BLaER1 treated with 17β-estradiol and CSF1 and Interleukin-3, amounts not matched to agents 10 nM and 100 nM (cell line): ENCODE results near the gene HDAC3.

Source experiments
- H3K27ac ChIP-seq, 11 experiments: shearing (Covaris generic); formaldehyde crosslinking; 2 replicates each; pipeline ENCODE4 v1.8.1; 2022
- H3K27me3 ChIP-seq, 11 experiments: shearing (Covaris generic); formaldehyde crosslinking; 2 replicates each; pipeline ENCODE4 v1.8.1; 2022
- H3K36me3 ChIP-seq, 11 experiments: shearing (Covaris generic); formaldehyde crosslinking; 2 replicates each; pipeline ENCODE4 v1.8.1; 2022
- H3K4me1 ChIP-seq, 10 experiments: shearing (Covaris generic); formaldehyde crosslinking; 2 replicates each; pipeline ENCODE4 v1.8.1; 2022
- H3K4me2 ChIP-seq, 11 experiments: shearing (Covaris generic); formaldehyde crosslinking; 2 replicates each; pipeline ENCODE4 v1.8.1; 2022
- H3K4me3 ChIP-seq, 10 experiments: shearing (Covaris generic); formaldehyde crosslinking; 2 replicates each; pipeline ENCODE4 v1.8.1; 2022
- H3K9ac ChIP-seq, 11 experiments: shearing (Covaris generic); formaldehyde crosslinking; 2 replicates each; pipeline ENCODE4 v1.8.1; 2022
- H3K9me3 ChIP-seq, 11 experiments: shearing (Covaris generic); formaldehyde crosslinking; replicated peaks in 1 of 11; 2 replicates each; pipeline ENCODE4 v1.8.1; 2022
- H4K20me1 ChIP-seq, 11 experiments: shearing (Covaris generic); formaldehyde crosslinking; 2 replicates each; pipeline ENCODE4 v1.8.1; 2022
- Cebpa-rat ChIP-seq, 11 experiments: shearing (Covaris generic); IDR thresholded peaks; 2 replicates each; pipeline ENCODE4 v1.8.1; 2022

The HDAC3 gene

DNA sequence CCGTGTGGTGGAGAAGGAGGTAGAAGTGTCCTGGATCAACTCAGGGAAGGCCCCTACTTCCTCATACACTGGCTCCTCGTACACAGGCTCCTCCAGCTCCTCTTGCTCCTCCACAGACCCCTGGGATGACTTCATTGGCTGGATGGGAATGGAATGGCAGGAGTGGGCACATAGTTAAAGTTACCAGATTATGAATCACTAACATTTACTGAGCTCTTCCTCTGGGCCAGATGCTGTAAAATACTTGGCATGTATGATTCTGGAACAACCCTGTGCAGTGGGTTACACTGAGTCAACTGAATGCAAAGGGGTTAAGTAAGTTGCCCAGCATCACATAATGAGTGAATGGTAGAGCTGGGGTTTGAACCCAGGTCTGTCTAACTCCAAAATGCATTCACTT is 17.6 kb upstream of the HDAC3 start:
- TF ChIP-seq Cebpa-rat (IDR thresholded peaks at IDR 0.05), result no peak
- Histone ChIP-seq H3K27me3 (no peaks in the 10 kb centered on the region), H3K36me3 (peaks cover 0 to 64% (median 16%) of the 10 kb centered on the region in 11 experiments; a peak in 13 of 22 replicates), H4K20me1 (peaks cover 0 to 12% (median 0%) of the 10 kb centered on the region in 11 experiments; a peak in 2 of 22 replicates), H3K4me1 (peaks cover 7 to 33% (median 18%) of the 10 kb centered on the region in 10 experiments), H3K4me3 (no peak overlapping the region), H3K9ac (no peak overlapping the region), H3K27ac (no peak overlapping the region), H3K4me2 (no peak overlapping the region), H3K9me3 (peaks cover 0 to 2% (median 0%) of the 10 kb centered on the region in 11 experiments; a peak in 2 of 22 replicates)

DNA sequence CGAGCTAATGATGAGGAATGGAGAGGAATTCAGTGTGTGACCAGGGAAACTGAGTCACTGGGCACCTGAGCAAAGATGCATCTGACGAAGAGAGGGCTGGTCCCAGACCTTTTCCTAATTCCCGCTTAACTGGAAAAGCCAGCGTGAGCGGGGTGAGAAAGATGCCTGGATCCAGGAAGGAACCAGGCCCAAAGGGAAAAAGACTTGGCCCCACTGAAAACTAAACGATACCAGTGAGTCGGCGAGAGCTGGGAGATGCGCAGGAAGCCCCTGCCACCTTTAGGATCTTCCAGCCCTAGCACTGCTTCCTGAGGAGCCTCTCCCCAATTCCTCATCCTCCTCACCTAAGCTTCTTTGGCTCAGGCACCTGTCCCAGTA is 15.1 kb upstream of the HDAC3 start:
- peaks cover 12 to 62% (median 26%) of the 10 kb centered on the region in 11 experiments; a peak in 21 of 22 replicates for H3K36me3 ChIP-seq
- H3K9me3 ChIP-seq, result no peaks in the 10 kb centered on the region
- H3K4me1 ChIP-seq, result peaks cover 7 to 28% (median 18%) of the 10 kb centered on the region in 10 experiments
- H3K4me3 ChIP-seq, result peak overlapping the region; percentile 56 to 75 (median 66)
- H3K9ac ChIP-seq, result peak overlapping the region; percentile 56 to 79 (median 75); a peak in 21 of 22 replicates
- peak overlapping the region; percentile 32 to 78 (median 69); a peak in 17 of 22 replicates for H3K27ac ChIP-seq
- H3K27me3 ChIP-seq, result no peaks in the 10 kb centered on the region
- peak overlapping the region; percentile 82 to 94 (median 84) for H3K4me2 ChIP-seq
- no peak for TF ChIP-seq Cebpa-rat (IDR thresholded peaks at IDR 0.05)
- peaks cover 0 to 31% (median 0%) of the 10 kb centered on the region in 11 experiments; a peak in 4 of 22 replicates for H4K20me1 ChIP-seq

DNA sequence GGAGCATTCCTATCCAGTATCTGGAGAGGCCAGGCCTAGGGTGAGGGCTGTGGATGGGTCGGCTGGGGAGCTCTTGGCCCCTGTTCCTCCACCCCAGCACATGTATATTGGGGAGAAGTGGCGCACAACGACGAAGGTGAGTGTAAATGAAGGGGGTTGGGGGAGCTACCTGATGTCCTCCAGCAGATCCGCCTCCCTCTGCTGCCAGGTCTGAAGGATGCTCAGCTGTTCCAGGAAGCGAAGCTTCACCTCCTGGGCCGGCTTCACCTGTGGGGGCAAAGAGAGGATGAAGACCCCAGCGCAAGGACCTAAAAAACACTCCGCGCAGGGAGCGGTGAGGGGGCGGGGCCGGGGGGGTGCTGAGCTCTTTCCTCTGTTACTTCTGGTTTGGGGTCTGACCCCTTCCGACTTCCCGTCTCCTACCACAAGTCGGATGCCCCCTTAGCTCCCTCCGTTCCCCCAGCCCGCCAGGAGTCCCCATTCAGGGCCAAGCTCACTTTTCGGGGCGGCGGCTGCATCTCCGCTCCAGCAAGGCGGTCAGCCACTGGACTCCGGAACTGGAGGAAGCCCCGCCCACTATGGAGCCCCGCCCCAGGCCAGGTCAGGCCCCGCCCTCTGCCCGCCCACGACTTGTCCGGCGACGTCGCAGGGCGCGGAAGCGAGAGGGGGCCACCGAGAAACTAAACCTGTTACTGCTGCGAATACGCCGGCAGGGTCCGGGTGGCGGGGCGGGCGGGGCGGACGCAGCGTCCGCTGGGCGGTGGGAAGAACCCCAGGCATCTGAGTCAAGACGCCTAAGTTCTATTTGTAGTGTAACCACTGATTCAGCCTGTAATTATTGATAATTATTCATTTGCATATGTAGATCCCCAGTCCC is 14.4 kb upstream of the HDAC3 start, which contains the start of gene FCHSD1:
Gene FCHSD1 (minus strand): TSS at position 568 of the 877 bp plus-strand sequence. CDS start 50 bp downstream, at position 518.
- H3K4me2 ChIP-seq, result peak within 1 kb of the TSS; percentile 82 to 94 (median 86)
- H3K27me3 ChIP-seq, result no peaks in the 10 kb centered on the region
- no peaks in the 10 kb centered on the region for H3K9me3 ChIP-seq
- H3K4me1 ChIP-seq, result peaks cover 7 to 28% (median 24%) of the 10 kb centered on the region in 10 experiments
- H3K9ac ChIP-seq, result peak within 1 kb of the TSS; percentile 56 to 79 (median 75); a peak in 21 of 22 replicates
- H3K27ac ChIP-seq, result peak within 1 kb of the TSS; percentile 36 to 78 (median 69); a peak in 21 of 22 replicates
- H3K4me3 ChIP-seq, result peak within 1 kb of the TSS; percentile 56 to 75 (median 66)
- peaks cover 18 to 62% (median 32%) of the 10 kb centered on the region in 11 experiments for H3K36me3 ChIP-seq
- peaks cover 0 to 32% (median 0%) of the 10 kb centered on the region in 11 experiments; a peak in 5 of 22 replicates for H4K20me1 ChIP-seq
- TF ChIP-seq Cebpa-rat (IDR thresholded peaks at IDR 0.05), result no peak

DNA sequence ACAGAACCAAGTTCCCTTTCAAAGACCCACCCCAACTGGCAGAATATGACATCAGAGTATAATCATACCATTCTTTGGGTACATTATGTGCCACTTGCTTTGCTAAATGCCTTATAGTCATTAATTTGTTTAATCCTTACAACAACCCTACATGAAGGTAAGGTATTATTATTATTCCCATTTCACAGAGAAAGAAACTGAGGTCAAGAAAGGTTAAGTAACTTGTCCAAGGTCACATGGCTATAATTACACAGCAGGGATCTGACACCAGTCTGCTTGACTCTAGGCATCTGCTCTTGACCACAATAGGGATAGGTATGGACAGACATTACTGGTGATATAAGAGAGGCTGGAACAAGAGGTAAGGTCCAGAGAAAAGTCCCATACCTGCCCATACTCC is 13.3 kb upstream of the HDAC3 start:
- no peak for TF ChIP-seq Cebpa-rat (IDR thresholded peaks at IDR 0.05)
- Histone ChIP-seq H3K9ac (peak overlapping the region in 2 of 11 experiments; percentile 0 to 78; a peak in 3 of 22 replicates), H3K27ac (no peak overlapping the region), H3K4me3 (no peak overlapping the region; a peak in 1 of 20 replicates), H3K27me3 (no peaks in the 10 kb centered on the region), H3K4me1 (peaks cover 15 to 34% (median 27%) of the 10 kb centered on the region in 10 experiments), H3K36me3 (peaks cover 28 to 62% (median 40%) of the 10 kb centered on the region in 11 experiments), H3K4me2 (peak overlapping the region in 10 of 11 experiments; percentile 82 to 94 (median 88); a peak in 17 of 22 replicates), H3K9me3 (no peaks in the 10 kb centered on the region), H4K20me1 (peaks cover 0 to 37% (median 0%) of the 10 kb centered on the region in 11 experiments; a peak in 5 of 22 replicates)

DNA sequence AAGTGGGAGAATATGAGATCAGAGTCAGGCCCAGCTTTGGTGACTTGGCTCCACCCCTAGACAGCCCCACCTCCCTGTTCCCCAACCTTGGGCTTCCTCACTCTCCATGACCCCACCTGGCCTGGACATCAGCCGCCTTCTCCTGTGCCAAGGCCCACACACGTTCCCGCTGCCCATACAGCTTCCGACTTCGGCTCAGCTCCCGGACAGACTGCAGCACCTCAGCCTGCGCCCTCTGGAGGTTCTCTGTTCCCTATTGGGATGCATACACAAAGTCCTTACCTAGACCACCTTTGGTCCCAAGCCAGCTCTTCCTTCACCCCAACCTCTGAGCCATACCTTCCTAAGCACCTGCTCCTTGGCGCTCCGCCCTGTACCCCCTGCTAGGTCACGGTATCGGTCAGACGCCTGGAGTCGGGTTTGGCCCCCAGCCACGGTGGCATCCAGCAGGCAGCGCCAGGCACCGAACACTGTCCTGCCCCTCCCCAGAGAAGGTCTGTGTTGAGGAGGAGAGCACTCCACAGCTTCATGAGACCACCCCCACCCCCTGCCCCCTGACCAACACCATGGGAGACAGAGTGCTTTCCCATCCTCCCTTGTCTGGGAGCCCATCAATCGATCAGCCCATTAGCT is 12.5 kb upstream of the HDAC3 start:
- H3K9me3 ChIP-seq, result no peaks in the 10 kb centered on the region
- no peak overlapping the region for H3K27ac ChIP-seq
- H3K9ac ChIP-seq, result no peak overlapping the region
- H3K4me2 ChIP-seq, result peak overlapping the region in 3 of 11 experiments; percentile 86 to 94 (median 94); a peak in 2 of 22 replicates
- H3K27me3 ChIP-seq, result no peaks in the 10 kb centered on the region
- peaks cover 36 to 62% (median 42%) of the 10 kb centered on the region in 11 experiments for H3K36me3 ChIP-seq
- H3K4me3 ChIP-seq, result no peak overlapping the region
- peaks cover 0 to 44% (median 0%) of the 10 kb centered on the region in 11 experiments; a peak in 5 of 22 replicates for H4K20me1 ChIP-seq
- H3K4me1 ChIP-seq, result peaks cover 15 to 34% (median 30%) of the 10 kb centered on the region in 10 experiments
- TF ChIP-seq Cebpa-rat (IDR thresholded peaks at IDR 0.05), result no peak

DNA sequence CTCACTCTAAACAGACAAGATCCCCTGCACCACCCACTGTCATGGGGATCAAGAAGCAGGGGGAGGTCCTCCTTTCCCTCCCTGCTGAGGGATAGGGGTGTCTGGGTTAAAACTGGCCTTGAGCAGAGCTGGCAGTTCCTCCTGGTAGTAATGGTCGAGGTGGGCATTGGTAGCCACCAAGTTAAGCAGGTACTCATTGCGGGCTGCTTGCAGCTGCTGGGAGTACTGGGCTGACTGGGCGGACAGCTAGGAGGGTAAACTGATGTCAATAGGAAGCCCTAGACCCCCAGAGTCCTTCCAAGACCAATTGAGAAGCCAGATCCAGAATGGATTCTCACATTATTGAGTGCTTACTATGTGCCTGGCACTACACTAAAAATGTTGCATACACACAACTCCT is 11.2 kb upstream of the HDAC3 start:
- Histone ChIP-seq H3K27ac (no peak overlapping the region), H4K20me1 (peaks cover 0 to 49% (median 0%) of the 10 kb centered on the region in 11 experiments; a peak in 5 of 22 replicates), H3K9ac (no peak overlapping the region), H3K9me3 (no peaks in the 10 kb centered on the region), H3K4me3 (no peak overlapping the region), H3K4me2 (no peak overlapping the region), H3K4me1 (peaks cover 22 to 46% (median 40%) of the 10 kb centered on the region in 10 experiments), H3K36me3 (peaks cover 36 to 61% (median 48%) of the 10 kb centered on the region in 11 experiments), H3K27me3 (no peaks in the 10 kb centered on the region)
- TF ChIP-seq Cebpa-rat (IDR thresholded peaks at IDR 0.05), result no peak

DNA sequence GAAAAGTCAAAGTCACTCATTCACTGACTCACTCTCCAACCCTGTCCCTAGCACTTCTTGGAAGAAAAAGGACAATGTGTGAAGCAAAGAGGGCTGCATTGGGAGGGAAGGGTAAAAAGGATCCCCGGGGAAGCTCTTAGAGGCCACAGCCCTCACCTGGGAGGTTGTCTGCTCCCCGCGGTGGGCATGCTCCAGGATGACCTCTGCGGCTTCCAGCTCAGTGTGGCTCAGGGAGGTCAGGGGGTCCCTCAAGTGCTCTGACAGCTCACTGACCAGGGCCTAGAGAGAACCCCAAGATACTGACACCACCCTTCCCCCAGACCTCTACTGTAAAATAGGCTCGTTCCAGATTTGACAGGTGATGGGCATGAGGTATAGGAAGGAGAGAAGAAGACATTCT is 10.6 kb upstream of the HDAC3 start:
- Histone ChIP-seq H3K9me3 (no peaks in the 10 kb centered on the region), H3K36me3 (peaks cover 37 to 67% (median 50%) of the 10 kb centered on the region in 11 experiments), H3K9ac (no peak overlapping the region), H4K20me1 (peaks cover 0 to 53% (median 0%) of the 10 kb centered on the region in 11 experiments; a peak in 5 of 22 replicates), H3K4me2 (no peak overlapping the region), H3K27me3 (no peaks in the 10 kb centered on the region), H3K4me1 (peaks cover 22 to 50% (median 45%) of the 10 kb centered on the region in 10 experiments), H3K27ac (no peak overlapping the region), H3K4me3 (no peak overlapping the region)
- TF ChIP-seq Cebpa-rat (IDR thresholded peaks at IDR 0.05), result no peak

DNA sequence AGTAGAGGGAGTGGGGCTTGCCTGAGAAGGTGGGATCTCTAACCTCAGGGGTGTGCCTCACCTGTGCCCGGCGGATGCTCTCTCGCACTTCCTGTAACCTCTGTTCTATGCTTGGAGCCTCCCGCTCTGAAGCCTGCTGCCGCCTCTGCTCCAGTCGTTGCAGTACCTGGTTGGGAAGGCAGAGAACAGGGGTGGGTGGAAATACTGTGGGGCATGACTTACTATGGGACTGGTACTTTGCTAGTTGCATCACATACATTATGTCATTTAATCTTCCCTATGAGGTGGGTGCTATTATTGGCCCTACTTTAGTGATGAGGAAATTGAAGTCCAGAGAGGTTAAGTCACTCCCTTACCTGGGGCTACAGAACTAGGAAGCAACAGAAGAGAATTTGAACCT is 9.4 kb upstream of the HDAC3 start:
- H3K36me3 ChIP-seq, result peaks cover 44 to 79% (median 60%) of the 10 kb centered on the region in 11 experiments
- H3K4me3 ChIP-seq, result no peak overlapping the region
- no peak for TF ChIP-seq Cebpa-rat (IDR thresholded peaks at IDR 0.05)
- peaks cover 0 to 60% (median 0%) of the 10 kb centered on the region in 11 experiments; a peak in 6 of 22 replicates for H4K20me1 ChIP-seq
- H3K27ac ChIP-seq, result no peak overlapping the region
- H3K9me3 ChIP-seq, result no peaks in the 10 kb centered on the region
- no peaks in the 10 kb centered on the region for H3K27me3 ChIP-seq
- H3K9ac ChIP-seq, result peak overlapping the region in 2 of 11 experiments; percentile 23 to 39; a peak in 1 of 22 replicates
- H3K4me2 ChIP-seq, result peak overlapping the region in 7 of 11 experiments; percentile 13 to 41 (median 27); a peak in 10 of 22 replicates
- H3K4me1 ChIP-seq, result peaks cover 14 to 55% (median 44%) of the 10 kb centered on the region in 10 experiments
